T-helper 2 cell treated with Interferon-gamma antibody and Interleukin-4, amounts not matched to agents 5 μg/mL and 100 μg/mL, for 36 hours (primary cell): ENCODE data around the gene SAMD9L.
"Not testable (repeated sequence)": the region's sequence is repeated elsewhere in the genome, so short reads cannot be mapped to it uniquely, and the experiment has no call there.

Experiments
- DNase-seq: peaks from one replicate; pipeline ENCODE4 v3.0.0; 2021; ENCODE audit warnings: low spot score
- H3K27ac Mint-ChIP-seq: one replicate; pipeline ENCODE4 v1.8.0; 2021; ENCODE audit warnings: mild to moderate bottlenecking, mixed read lengths
- H3K27me3 Mint-ChIP-seq: one replicate; pipeline ENCODE4 v1.8.0; 2021; ENCODE audit warnings: low read depth, mixed read lengths
- H3K36me3 Mint-ChIP-seq: one replicate; pipeline ENCODE4 v1.8.0; 2021; ENCODE audit warnings: low read depth, mixed read lengths
- H3K4me1 Mint-ChIP-seq: one replicate; pipeline ENCODE4 v1.8.0; 2021; ENCODE audit warnings: low read depth, mixed read lengths
- H3K4me3 Mint-ChIP-seq: one replicate; pipeline ENCODE4 v1.8.0; 2022; ENCODE audit warnings: mild to moderate bottlenecking, moderate library complexity, mixed read lengths
- H3K9me3 Mint-ChIP-seq: one replicate; pipeline ENCODE4 v1.8.0; 2021; ENCODE audit warnings: mixed read lengths

The SAMD9L gene

DNA sequence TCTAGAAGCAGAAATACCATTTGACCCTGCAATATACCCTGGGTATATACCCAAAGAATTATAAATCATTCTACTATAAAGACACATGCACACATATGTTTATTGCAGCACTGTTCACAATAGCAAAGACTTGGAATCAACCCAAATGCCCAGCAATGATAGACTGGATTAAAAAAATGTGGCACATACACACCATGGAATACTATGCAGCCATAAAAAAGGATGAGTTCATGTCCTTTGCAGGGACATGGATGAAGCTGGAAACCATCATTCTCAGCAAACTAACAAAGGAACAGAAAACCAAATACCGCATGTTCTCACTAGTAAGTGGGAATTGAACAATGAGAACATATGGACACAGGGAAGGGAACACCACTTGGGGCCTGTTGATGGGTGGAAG, 21.2 kb downstream of the SAMD9L start:
- H3K27ac Mint-ChIP-seq, H3K4me1 Mint-ChIP-seq, H3K27me3 Mint-ChIP-seq, H3K4me3 Mint-ChIP-seq, DNase-seq: not testable (repeated sequence)
- Mint-ChIP-seq H3K9me3 (peaks cover 82% of the 10 kb centered on the region), H3K36me3 (peaks cover 48% of the 10 kb centered on the region)

GRCh38 chr7:93123532-93123931, 24.7 kb downstream of the SAMD9L start:
- peaks cover 45% of the 10 kb centered on the region for H3K36me3 Mint-ChIP-seq
- not testable (repeated sequence) for H3K4me3 Mint-ChIP-seq, H3K4me1 Mint-ChIP-seq, H3K27me3 Mint-ChIP-seq, DNase-seq, H3K27ac Mint-ChIP-seq
- H3K9me3 Mint-ChIP-seq: peaks cover 61% of the 10 kb centered on the region

DNA sequence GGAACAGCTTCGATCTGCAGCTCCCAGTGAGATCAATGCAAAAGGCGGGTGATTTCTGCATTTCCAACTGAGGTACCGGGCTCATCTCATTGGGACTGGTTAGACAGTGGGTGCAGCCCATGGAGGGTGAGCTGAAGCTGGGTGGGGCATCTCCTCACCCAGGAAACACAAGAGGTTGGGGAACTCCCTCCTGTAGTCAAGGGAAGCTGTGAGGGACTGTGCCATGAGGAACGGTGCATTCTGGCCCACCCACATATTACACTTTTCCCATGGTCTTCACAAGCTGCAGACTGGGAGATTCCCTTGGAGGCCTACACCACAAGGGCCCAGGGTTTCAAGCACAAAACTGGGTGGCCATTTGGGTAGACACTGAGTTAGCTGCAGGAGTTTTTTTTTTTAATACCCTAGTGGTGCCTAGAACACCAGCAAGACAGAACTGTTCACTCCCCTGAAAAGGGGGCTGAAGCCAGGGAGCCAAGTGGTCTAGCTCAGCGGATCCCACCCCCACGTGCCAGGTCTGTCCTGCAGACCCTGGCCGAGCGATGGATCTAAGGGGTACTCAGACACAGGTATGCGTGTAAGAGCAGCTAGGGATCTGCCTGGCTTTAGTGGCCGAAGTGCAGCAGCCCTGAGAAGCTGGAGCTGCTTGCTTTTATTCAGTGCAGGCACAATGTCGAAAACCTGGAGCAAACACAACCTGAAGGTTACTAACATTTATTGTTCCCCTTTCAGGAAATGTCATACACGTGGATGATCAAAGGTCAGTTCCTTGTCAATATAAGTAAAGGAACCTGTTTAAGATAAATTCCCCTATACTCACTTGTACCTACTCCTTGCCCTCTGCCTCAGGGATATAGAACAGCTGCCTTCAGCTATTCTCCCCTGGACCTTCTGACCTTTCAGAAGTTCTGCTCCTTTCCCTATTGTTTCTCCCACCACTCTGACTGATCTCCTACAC, 27.3 kb downstream of the SAMD9L start:
- H3K4me3 Mint-ChIP-seq: no peak overlapping the region
- no peak for DNase-seq
- H3K4me1 Mint-ChIP-seq: peaks cover 16% of the 10 kb centered on the region
- H3K27me3 Mint-ChIP-seq: peaks cover 3% of the 10 kb centered on the region
- peaks cover 47% of the 10 kb centered on the region for H3K36me3 Mint-ChIP-seq
- H3K9me3 Mint-ChIP-seq: peaks cover 46% of the 10 kb centered on the region
- no peak overlapping the region for H3K27ac Mint-ChIP-seq

- peaks cover 44% of the 10 kb centered on the region for H3K9me3 Mint-ChIP-seq
- H3K27me3 Mint-ChIP-seq: peaks cover 3% of the 10 kb centered on the region
- DNase-seq: no peak
- H3K27ac Mint-ChIP-seq: peak overlapping the region; percentile 34
- H3K4me3 Mint-ChIP-seq: no peak overlapping the region
- H3K4me1 Mint-ChIP-seq: peaks cover 31% of the 10 kb centered on the region
- peaks cover 58% of the 10 kb centered on the region for H3K36me3 Mint-ChIP-seq
Observed at GRCh38 chr7:93119191-93119905, 28.8 kb downstream of the SAMD9L start.

GRCh38 chr7:93117852-93118530, 30.2 kb downstream of the SAMD9L start, which contains the start of gene SAMD9:
TSS of gene SAMD9 (minus strand) at chr7:93117979. CDS start at chr7:93106097, 11,882 bp downstream.
- H3K4me3 Mint-ChIP-seq: peak within 1 kb of the TSS; percentile 90
- H3K9me3 Mint-ChIP-seq: peaks cover 41% of the 10 kb centered on the region
- DNase-seq: peak; percentile 61
- peaks cover 63% of the 10 kb centered on the region for H3K36me3 Mint-ChIP-seq
- H3K4me1 Mint-ChIP-seq: peaks cover 34% of the 10 kb centered on the region
- H3K27ac Mint-ChIP-seq: peak within 1 kb of the TSS; percentile 87
- H3K27me3 Mint-ChIP-seq: peaks cover 3% of the 10 kb centered on the region

- peaks cover 40% of the 10 kb centered on the region for H3K9me3 Mint-ChIP-seq
- peak overlapping the region; percentile 87 for H3K27ac Mint-ChIP-seq
- H3K36me3 Mint-ChIP-seq: peaks cover 64% of the 10 kb centered on the region
- peak overlapping the region; percentile 90 for H3K4me3 Mint-ChIP-seq
- H3K27me3 Mint-ChIP-seq: no peaks in the 10 kb centered on the region
- peaks cover 37% of the 10 kb centered on the region for H3K4me1 Mint-ChIP-seq
- no peak for DNase-seq
Observed at GRCh38 chr7:93117327-93117726, 30.9 kb downstream of the SAMD9L start.

DNA sequence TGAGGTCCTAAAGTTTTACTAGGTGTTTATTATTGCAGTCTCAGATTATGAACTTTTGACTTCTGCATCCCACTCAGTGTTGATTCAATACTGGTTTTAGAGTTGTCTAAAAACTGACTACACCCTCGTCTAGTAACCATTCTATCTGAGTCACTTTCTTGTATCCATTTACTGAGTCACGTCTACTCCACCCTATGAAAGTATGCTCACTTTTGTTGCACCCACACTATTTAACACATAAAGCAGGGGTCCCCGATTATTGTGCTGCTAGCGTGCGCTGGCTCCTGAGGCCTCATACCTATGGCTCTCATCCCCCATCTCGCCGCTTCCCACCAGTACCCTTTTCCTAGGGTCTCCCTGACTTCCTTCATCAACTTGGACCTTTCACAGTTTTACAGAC, 32.4 kb downstream of the SAMD9L start:
- no peaks in the 10 kb centered on the region for H3K27me3 Mint-ChIP-seq
- peaks cover 39% of the 10 kb centered on the region for H3K4me1 Mint-ChIP-seq
- peak overlapping the region; percentile 90 for H3K4me3 Mint-ChIP-seq
- peak; percentile 12 for DNase-seq
- peak overlapping the region; percentile 87 for H3K27ac Mint-ChIP-seq
- peaks cover 71% of the 10 kb centered on the region for H3K36me3 Mint-ChIP-seq
- H3K9me3 Mint-ChIP-seq: peaks cover 50% of the 10 kb centered on the region

DNA sequence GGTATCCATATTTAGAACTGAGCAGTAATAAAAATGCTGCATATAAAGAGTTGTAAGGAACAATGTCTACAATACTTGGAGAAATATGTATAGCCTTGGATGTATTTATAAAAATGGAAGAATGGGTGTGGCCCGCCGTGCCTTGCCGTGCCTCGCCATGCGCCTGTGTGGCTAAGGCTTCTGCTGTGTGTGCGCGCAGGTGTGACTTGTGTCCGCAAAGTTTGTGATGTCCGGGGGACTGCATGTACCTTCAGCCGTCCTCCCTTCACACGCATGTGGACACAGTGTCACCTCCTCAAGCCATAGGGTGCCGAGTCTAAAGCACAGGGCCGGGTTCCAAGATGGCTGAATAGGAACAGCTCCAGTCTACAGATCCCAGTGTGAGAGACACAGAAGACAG, 40.2 kb downstream of the SAMD9L start:
- peaks cover 5% of the 10 kb centered on the region for H3K4me1 Mint-ChIP-seq
- DNase-seq: no peak
- H3K9me3 Mint-ChIP-seq: peaks cover 79% of the 10 kb centered on the region

DNA sequence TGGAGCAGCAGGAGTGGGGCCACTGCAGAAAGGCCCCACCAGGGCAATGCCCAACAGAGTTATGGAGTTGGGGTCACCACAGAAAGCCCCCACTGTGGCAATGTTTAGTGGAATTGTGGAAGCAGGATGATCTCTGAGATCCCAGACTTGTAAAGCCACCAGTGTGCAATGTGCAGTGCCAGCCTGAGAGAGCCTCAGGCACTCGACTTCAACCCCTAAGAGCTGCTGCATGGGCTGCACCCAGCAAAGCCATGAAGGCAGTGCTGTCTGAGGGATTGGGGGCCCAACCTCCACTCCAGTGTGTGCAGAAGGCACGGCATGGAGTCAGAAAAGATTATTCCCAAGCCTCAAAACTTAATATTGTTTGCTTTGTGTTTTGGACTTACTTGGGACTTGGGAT, 50.8 kb downstream of the SAMD9L start:
- DNase-seq: no peak
- Mint-ChIP-seq H3K4me1 (no peaks in the 10 kb centered on the region), H3K27ac (no peak overlapping the region), H3K27me3 (peaks cover 9% of the 10 kb centered on the region), H3K36me3 (peaks cover 16% of the 10 kb centered on the region), H3K4me3 (no peak overlapping the region), H3K9me3 (peaks cover 32% of the 10 kb centered on the region)

More for the DNA sequence above, 40.2 kb downstream of the SAMD9L start:
- peaks cover 96% of the 10 kb centered on the region for H3K36me3 Mint-ChIP-seq
- H3K4me3 Mint-ChIP-seq: no peak overlapping the region
- H3K27ac Mint-ChIP-seq: no peak overlapping the region
- no peaks in the 10 kb centered on the region for H3K27me3 Mint-ChIP-seq

GRCh38 chr7:93092757-93093370, 55.3 kb downstream of the SAMD9L start:
- no peak for DNase-seq
- no peaks in the 10 kb centered on the region for H3K36me3 Mint-ChIP-seq
- no peaks in the 10 kb centered on the region for H3K4me1 Mint-ChIP-seq
- no peak overlapping the region for H3K27ac Mint-ChIP-seq
- no peak overlapping the region for H3K4me3 Mint-ChIP-seq
- H3K9me3 Mint-ChIP-seq: peaks cover 5% of the 10 kb centered on the region
- peaks cover 25% of the 10 kb centered on the region for H3K27me3 Mint-ChIP-seq
